ENCODE data around the gene OR2Y1.

DNA sequence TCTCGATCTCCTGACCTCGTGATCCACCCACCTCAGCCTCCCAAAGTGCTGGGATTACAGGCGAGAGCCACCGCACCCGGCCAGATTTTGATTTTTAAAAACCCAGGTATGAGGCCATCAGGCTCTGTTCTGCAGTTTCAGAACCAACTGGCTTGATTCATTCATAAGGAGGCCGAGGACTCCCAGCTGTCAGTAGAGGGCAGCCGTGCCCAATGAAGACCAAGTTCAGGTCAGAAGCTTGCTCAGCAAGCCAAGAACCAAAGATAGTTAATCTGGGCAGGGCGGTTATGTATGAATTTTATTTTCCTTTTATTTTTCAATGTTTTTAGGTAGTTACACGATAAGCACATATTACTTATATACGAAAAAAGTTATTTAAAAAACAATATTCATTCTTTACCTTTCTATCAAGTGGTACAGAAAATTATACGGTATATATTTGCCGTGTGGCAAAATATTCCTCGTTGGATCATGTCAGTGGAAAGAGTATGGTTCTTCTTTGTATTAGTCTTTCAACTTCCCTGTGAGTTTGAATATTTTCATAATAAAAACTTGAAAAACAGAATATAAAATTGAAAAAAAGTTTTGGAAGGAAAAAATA lies 44.7 kb upstream of the OR2Y1 start:
- no peak for TF ChIP-seq NANOG (IDR thresholded peaks at IDR 0.05; ENCODE audit: borderline replicate concordance)
- no peak for TF ChIP-seq EZH2 (IDR thresholded peaks at IDR 0.05; ENCODE audit: low read depth, unreplicated experiment)
- TF ChIP-seq POLR2AphosphoS5 (IDR thresholded peaks at IDR 0.05; ENCODE audit: low read depth) = no peak
- TF ChIP-seq, protein P1, sequence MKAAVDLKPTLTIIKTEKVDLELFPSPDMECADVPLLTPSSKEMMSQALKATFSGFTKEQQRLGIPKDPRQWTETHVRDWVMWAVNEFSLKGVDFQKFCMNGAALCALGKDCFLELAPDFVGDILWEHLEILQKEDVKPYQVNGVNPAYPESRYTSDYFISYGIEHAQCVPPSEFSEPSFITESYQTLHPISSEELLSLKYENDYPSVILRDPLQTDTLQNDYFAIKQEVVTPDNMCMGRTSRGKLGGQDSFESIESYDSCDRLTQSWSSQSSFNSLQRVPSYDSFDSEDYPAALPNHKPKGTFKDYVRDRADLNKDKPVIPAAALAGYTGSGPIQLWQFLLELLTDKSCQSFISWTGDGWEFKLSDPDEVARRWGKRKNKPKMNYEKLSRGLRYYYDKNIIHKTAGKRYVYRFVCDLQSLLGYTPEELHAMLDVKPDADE (IDR thresholded peaks at IDR 0.05) = no peak
- no peak for TF ChIP-seq JUNB (IDR thresholded peaks at IDR 0.05; ENCODE audit: unreplicated experiment)
- TF ChIP-seq CTCF (conservative IDR thresholded peaks at IDR 0.05; ENCODE audit: low read depth in 2 of 2) = peak; percentile 74 to 88
